ENCODE results near the gene CD3D.

Gene CD3D

GRCh38 chr11:118312328-118312727 lies 30.2 kb downstream of the CD3D start:
- Histone ChIP-seq H3K9me3 (ENCODE audit: insufficient read depth, low read length) (no peaks in the 10 kb centered on the region), H3K9me2 (replicated peaks; ENCODE audit: insufficient read depth, low read length) (no peaks in the 10 kb centered on the region), H3K27me3 (ENCODE audit: low read length) (no peaks in the 10 kb centered on the region), H3F3A (ENCODE audit: insufficient read depth) (0 out of 2 replicates have a peak, but pooled peaks cover 5% of the 10 kb centered on the region), H3K4me3 (ENCODE audit: insufficient read depth, low read length, poor library complexity, severe bottlenecking) (no peak overlapping the region), H3K27ac (ENCODE audit: low read depth, low read length) (no peak overlapping the region), H3K79me2 (ENCODE audit: insufficient read depth, low read length) (no peaks in the 10 kb centered on the region), H3K36me3 (ENCODE audit: low read length) (no peaks in the 10 kb centered on the region), H2AFZ (ENCODE audit: low read depth, low read length, severe bottlenecking) (no peak overlapping the region), H4K20me1 (ENCODE audit: low read depth, low read length) (no peaks in the 10 kb centered on the region), H3K4me2 (ENCODE audit: low read depth, low read length, poor library complexity, severe bottlenecking) (no peak overlapping the region), H3K9ac (ENCODE audit: low read length) (no peak overlapping the region)
- TF ChIP-seq EZH2phosphoT487 (conservative IDR thresholded peaks at IDR 0.05; ENCODE audit: low read length) = no peak
- no peak for TF ChIP-seq CTCF (IDR thresholded peaks at IDR 0.05; ENCODE audit: insufficient read depth, low read length, poor library complexity, severe bottlenecking)

GRCh38 chr11:118311518-118311917 lies 31.0 kb downstream of the CD3D start:
- Histone ChIP-seq H3K36me3 (ENCODE audit: low read length) (no peaks in the 10 kb centered on the region), H3K4me2 (ENCODE audit: low read depth, low read length, poor library complexity, severe bottlenecking) (no peak overlapping the region), H3K9ac (ENCODE audit: low read length) (no peak overlapping the region), H3K27ac (ENCODE audit: low read depth, low read length) (no peak overlapping the region), H3K4me3 (ENCODE audit: insufficient read depth, low read length, poor library complexity, severe bottlenecking) (no peak overlapping the region), H4K20me1 (ENCODE audit: low read depth, low read length) (no peaks in the 10 kb centered on the region), H3K27me3 (ENCODE audit: low read length) (no peaks in the 10 kb centered on the region), H2AFZ (ENCODE audit: low read depth, low read length, severe bottlenecking) (no peak overlapping the region), H3K9me2 (replicated peaks; ENCODE audit: insufficient read depth, low read length) (no peaks in the 10 kb centered on the region), H3F3A (ENCODE audit: insufficient read depth) (0 out of 2 replicates have a peak, but pooled peaks cover 5% of the 10 kb centered on the region), H3K79me2 (ENCODE audit: insufficient read depth, low read length) (no peaks in the 10 kb centered on the region), H3K9me3 (ENCODE audit: insufficient read depth, low read length) (no peaks in the 10 kb centered on the region)
- no peak for TF ChIP-seq CTCF (IDR thresholded peaks at IDR 0.05; ENCODE audit: insufficient read depth, low read length, poor library complexity, severe bottlenecking)
- no peak for TF ChIP-seq EZH2phosphoT487 (conservative IDR thresholded peaks at IDR 0.05; ENCODE audit: low read length)

- Histone ChIP-seq H3K27ac (ENCODE audit: low read depth, low read length) (no peak overlapping the region), H3K4me3 (ENCODE audit: insufficient read depth, low read length, poor library complexity, severe bottlenecking) (no peak overlapping the region), H2AFZ (ENCODE audit: low read depth, low read length, severe bottlenecking) (no peak overlapping the region)
Measured at GRCh38 chr11:118310781-118311485, 31.6 kb downstream of the CD3D start.

More at GRCh38 chr11:118310781-118311485, 31.6 kb downstream of the CD3D start:
- Histone ChIP-seq H3F3A (ENCODE audit: insufficient read depth) (no peaks in the 10 kb centered on the region), H3K36me3 (ENCODE audit: low read length) (no peaks in the 10 kb centered on the region), H4K20me1 (ENCODE audit: low read depth, low read length) (no peaks in the 10 kb centered on the region), H3K9me2 (replicated peaks; ENCODE audit: insufficient read depth, low read length) (no peaks in the 10 kb centered on the region), H3K9ac (ENCODE audit: low read length) (no peak overlapping the region), H3K9me3 (ENCODE audit: insufficient read depth, low read length) (no peaks in the 10 kb centered on the region), H3K4me2 (ENCODE audit: low read depth, low read length, poor library complexity, severe bottlenecking) (no peak overlapping the region), H3K79me2 (ENCODE audit: insufficient read depth, low read length) (no peaks in the 10 kb centered on the region), H3K27me3 (ENCODE audit: low read length) (no peaks in the 10 kb centered on the region)
- no peak for TF ChIP-seq CTCF (IDR thresholded peaks at IDR 0.05; ENCODE audit: insufficient read depth, low read length, poor library complexity, severe bottlenecking)
- TF ChIP-seq EZH2phosphoT487 (conservative IDR thresholded peaks at IDR 0.05; ENCODE audit: low read length) = no peak
